Measurements from ENCODE around the gene MPDZ.

GRCh38 chr9:13078164-13078563, 201.3 kb downstream of the MPDZ start:
- TF ChIP-seq POLR2A (IDR thresholded peaks at IDR 0.05), result no peak
- no peak for TF ChIP-seq POLR2AphosphoS5 (IDR thresholded peaks at IDR 0.05; ENCODE audit: insufficient read depth in 1 of 2, low read depth in 1 of 2)
